Measurements from ENCODE around the gene SLC2A2.
A peak's percentile ranks its signal among the peaks of the same experiment; 100 is the strongest.

SLC2A2 gene

DNA sequence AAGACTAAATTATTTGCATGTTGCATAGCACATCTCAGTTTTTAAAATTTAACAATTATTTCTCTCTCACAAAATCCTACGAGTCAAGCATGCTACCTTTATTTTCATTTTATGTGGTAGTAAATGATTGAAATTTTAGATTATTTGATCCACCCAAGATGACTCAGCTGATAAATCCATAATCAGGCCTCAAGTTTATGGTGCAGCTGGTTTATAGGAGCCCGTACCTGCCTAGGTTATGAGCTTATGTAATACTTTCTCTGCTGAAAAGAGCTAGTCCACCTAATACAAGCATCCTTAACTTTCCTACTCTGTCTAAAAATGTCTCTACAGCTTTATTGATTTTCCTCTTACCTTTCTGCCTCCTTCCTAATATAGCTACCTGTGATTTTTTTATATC, 41.2 kb downstream of the SLC2A2 start:
- Histone ChIP-seq H3K4me2 (ENCODE audit: low read length) (no peak overlapping the region), H3K4me1 (ENCODE audit: low read length) (peaks cover 9% of the 10 kb centered on the region), H3K9ac (ENCODE audit: low read length) (no peak overlapping the region), H4K20me1 (ENCODE audit: insufficient read depth, low read length) (no peaks in the 10 kb centered on the region), H2AFZ (ENCODE audit: low read depth, low read length) (no peak overlapping the region), H3K36me3 (replicated peaks; ENCODE audit: low read depth, low read length) (no peaks in the 10 kb centered on the region), H3K4me3 (ENCODE audit: low read length) (no peak overlapping the region), H3K79me2 (ENCODE audit: low read length) (no peaks in the 10 kb centered on the region), H3K9me3 (ENCODE audit: insufficient read depth, low read length) (no peaks in the 10 kb centered on the region), H3K27ac (ENCODE audit: low read length) (no peak overlapping the region), H3K27me3 (ENCODE audit: low read depth, low read length) (no peaks in the 10 kb centered on the region; the same call in 1 of the 2 replicates)
- TF ChIP-seq EZH2phosphoT487 (IDR thresholded peaks at IDR 0.05; ENCODE audit: low read depth) = no peak
- TF ChIP-seq, protein P1, sequence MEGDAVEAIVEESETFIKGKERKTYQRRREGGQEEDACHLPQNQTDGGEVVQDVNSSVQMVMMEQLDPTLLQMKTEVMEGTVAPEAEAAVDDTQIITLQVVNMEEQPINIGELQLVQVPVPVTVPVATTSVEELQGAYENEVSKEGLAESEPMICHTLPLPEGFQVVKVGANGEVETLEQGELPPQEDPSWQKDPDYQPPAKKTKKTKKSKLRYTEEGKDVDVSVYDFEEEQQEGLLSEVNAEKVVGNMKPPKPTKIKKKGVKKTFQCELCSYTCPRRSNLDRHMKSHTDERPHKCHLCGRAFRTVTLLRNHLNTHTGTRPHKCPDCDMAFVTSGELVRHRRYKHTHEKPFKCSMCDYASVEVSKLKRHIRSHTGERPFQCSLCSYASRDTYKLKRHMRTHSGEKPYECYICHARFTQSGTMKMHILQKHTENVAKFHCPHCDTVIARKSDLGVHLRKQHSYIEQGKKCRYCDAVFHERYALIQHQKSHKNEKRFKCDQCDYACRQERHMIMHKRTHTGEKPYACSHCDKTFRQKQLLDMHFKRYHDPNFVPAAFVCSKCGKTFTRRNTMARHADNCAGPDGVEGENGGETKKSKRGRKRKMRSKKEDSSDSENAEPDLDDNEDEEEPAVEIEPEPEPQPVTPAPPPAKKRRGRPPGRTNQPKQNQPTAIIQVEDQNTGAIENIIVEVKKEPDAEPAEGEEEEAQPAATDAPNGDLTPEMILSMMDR (IDR thresholded peaks at IDR 0.05; ENCODE audit: low read depth, low read length) = no peak

DNA sequence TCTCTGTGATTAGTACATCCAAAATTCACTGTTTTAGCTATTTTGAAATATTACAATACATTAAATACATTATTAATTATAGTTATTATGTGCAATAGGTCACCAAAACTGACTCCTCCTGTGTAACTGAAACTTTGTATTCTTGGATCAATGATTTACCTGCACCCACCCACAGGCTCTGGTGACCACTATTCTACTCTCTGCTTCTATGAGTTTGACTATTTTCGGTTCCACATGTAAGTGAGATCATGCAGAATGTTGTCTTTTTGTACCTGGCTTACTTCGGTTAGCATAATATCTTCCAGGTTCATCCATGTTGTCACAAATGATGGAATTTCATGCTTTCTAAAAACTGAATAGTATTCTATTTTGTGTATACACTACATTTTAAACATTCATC, 43.8 kb downstream of the SLC2A2 start:
- no peaks in the 10 kb centered on the region for H3K9me3 ChIP-seq (ENCODE audit: insufficient read depth, low read length)
- H3K79me2 ChIP-seq (ENCODE audit: low read length) = no peaks in the 10 kb centered on the region
- H3K4me1 ChIP-seq (ENCODE audit: low read length) = peaks cover 9% of the 10 kb centered on the region
- H3K9ac ChIP-seq (ENCODE audit: low read length) = no peak overlapping the region
- H3K36me3 ChIP-seq (replicated peaks; ENCODE audit: low read depth, low read length) = no peaks in the 10 kb centered on the region
- H3K4me3 ChIP-seq (ENCODE audit: low read length) = no peak overlapping the region
- H3K4me2 ChIP-seq (ENCODE audit: low read length) = peak overlapping the region; percentile 33
- H4K20me1 ChIP-seq (ENCODE audit: insufficient read depth, low read length) = no peaks in the 10 kb centered on the region
- no peak overlapping the region for H3K27ac ChIP-seq (ENCODE audit: low read length)
- no peak overlapping the region for H2AFZ ChIP-seq (ENCODE audit: low read depth, low read length)
- TF ChIP-seq EZH2phosphoT487 (IDR thresholded peaks at IDR 0.05; ENCODE audit: low read depth) = no peak
- TF ChIP-seq, protein P1 (IDR thresholded peaks at IDR 0.05; ENCODE audit: low read depth, low read length) = no peak
- no peaks in the 10 kb centered on the region for H3K27me3 ChIP-seq (ENCODE audit: low read depth, low read length)

DNA sequence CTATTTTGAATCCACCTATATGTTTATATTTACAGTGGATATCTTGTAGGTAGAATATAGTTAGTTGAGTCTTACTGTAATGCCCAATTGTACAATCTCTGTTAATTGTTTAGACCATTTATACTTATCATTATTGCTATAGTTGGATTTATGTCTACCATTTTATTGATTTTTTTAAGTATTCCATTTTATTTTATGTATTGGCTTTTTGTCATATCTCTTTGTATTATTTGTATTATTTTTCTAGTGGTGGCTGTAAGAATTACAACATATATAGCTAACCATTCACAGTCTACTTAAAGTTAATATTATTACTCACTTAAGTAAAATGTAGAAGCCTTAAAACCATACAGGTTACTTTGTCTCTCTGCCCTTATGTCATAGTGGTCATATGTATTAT, 46.1 kb downstream of the SLC2A2 start:
- H3K9me3 ChIP-seq (ENCODE audit: insufficient read depth, low read length) = no peaks in the 10 kb centered on the region
- H3K27ac ChIP-seq (ENCODE audit: low read length) = no peak overlapping the region
- no peak overlapping the region for H2AFZ ChIP-seq (ENCODE audit: low read depth, low read length)
- no peaks in the 10 kb centered on the region for H3K27me3 ChIP-seq (ENCODE audit: low read depth, low read length)
- H3K4me2 ChIP-seq (ENCODE audit: low read length) = no peak overlapping the region
- no peaks in the 10 kb centered on the region for H4K20me1 ChIP-seq (ENCODE audit: insufficient read depth, low read length)
- no peak overlapping the region for H3K9ac ChIP-seq (ENCODE audit: low read length)
- H3K4me3 ChIP-seq (ENCODE audit: low read length) = no peak overlapping the region
- TF ChIP-seq EZH2phosphoT487 (IDR thresholded peaks at IDR 0.05; ENCODE audit: low read depth) = no peak
- H3K4me1 ChIP-seq (ENCODE audit: low read length) = peaks cover 9% of the 10 kb centered on the region
- no peaks in the 10 kb centered on the region for H3K36me3 ChIP-seq (replicated peaks; ENCODE audit: low read depth, low read length)
- H3K79me2 ChIP-seq (ENCODE audit: low read length) = no peaks in the 10 kb centered on the region

DNA sequence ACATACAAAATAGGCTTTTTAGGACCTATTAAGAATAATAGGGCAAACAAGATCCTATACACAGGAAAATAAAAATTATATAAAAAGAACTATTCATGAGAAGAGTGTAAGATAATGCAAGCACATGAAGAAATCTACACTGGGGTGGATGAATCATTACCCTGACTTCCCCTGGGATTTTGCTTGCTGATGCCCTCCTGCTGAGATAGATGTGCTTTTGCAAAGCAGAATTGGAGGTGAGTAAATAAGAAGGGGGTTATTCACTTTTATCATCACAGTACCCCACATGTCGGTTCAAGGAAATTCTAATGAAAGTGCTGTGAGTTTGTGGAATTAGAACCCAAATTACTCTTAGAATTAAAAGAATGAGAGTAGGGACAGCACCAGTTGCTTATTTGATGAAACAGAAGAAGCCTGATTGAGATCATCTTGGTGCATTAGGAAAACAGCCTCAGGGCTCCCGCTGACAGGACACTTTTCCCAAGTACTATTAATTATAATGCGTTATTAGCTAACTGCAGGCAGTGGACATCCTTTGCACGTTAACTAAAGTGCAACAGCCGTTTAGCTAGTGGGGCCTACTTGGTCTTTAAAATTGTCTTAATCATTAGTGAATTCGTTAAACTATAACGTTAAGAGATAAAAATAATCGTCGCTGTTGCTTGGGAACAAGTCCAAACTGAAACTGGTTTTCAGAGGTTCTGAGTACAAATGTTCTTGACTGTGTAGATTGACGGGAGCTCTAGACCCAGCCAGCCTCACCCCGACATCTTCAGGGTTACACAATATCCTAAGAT, 48.4 kb downstream of the SLC2A2 start:
- TF ChIP-seq, protein P1 (IDR thresholded peaks at IDR 0.05; ENCODE audit: low read depth, low read length) = no peak
- TF ChIP-seq EZH2phosphoT487 (IDR thresholded peaks at IDR 0.05; ENCODE audit: low read depth) = no peak
- no peak overlapping the region for H2AFZ ChIP-seq (ENCODE audit: low read depth, low read length)
- H3K4me1 ChIP-seq (ENCODE audit: low read length) = peaks cover 6% of the 10 kb centered on the region
- no peaks in the 10 kb centered on the region for H3K79me2 ChIP-seq (ENCODE audit: low read length)
- no peaks in the 10 kb centered on the region for H3K27me3 ChIP-seq (ENCODE audit: low read depth, low read length)
- no peaks in the 10 kb centered on the region for H4K20me1 ChIP-seq (ENCODE audit: insufficient read depth, low read length)
- H3K4me3 ChIP-seq (ENCODE audit: low read length) = no peak overlapping the region
- H3K4me2 ChIP-seq (ENCODE audit: low read length) = no peak overlapping the region
- H3K36me3 ChIP-seq (replicated peaks; ENCODE audit: low read depth, low read length) = no peaks in the 10 kb centered on the region
- no peak overlapping the region for H3K27ac ChIP-seq (ENCODE audit: low read length)
- H3K9me3 ChIP-seq (ENCODE audit: insufficient read depth, low read length) = no peaks in the 10 kb centered on the region
- no peak overlapping the region for H3K9ac ChIP-seq (ENCODE audit: low read length)

Measured in OCI-LY3 (cell line).